Loucy (cell line): ENCODE data around the gene CMTM7.

Experiments
- EZH2phosphoT487 ChIP-seq: fragments of 200-600 bp; IDR thresholded peaks from 2 replicates; pipeline ENCODE4 v1.6.1; 2018; ENCODE audit warnings: antibody characterized with exemption, mild to moderate bottlenecking, moderate library complexity, borderline replicate concordance
- TF ChIP-seq, protein P1 (sequence below): fragments of 200-600 bp; sonication (generic); conservative IDR thresholded peaks from 2 replicates; pipeline ENCODE4 v1.5.1; 2014; ENCODE audit warnings: mild to moderate bottlenecking, antibody characterized with exemption, low read length

DNA sequence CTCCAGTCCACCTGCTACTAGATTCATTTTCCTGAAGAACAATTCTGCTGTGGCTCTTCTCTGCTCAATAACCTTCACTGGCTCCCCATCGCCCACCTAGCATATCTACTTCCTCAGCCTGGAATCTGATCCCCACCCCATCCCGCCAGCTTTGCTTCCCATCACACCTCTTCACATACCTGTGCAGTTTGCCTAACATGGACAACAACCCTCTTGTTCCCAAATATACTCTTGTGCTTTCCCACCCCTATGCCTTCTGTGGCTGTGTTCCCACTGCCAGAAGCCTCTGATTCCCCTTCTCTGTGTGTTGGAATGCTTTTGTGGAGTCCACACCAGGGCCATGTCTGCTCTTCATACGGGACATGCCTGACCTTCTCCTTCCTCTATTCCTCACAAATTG is 29.5 kb downstream of the CMTM7 start:
- TF ChIP-seq, protein P1, sequence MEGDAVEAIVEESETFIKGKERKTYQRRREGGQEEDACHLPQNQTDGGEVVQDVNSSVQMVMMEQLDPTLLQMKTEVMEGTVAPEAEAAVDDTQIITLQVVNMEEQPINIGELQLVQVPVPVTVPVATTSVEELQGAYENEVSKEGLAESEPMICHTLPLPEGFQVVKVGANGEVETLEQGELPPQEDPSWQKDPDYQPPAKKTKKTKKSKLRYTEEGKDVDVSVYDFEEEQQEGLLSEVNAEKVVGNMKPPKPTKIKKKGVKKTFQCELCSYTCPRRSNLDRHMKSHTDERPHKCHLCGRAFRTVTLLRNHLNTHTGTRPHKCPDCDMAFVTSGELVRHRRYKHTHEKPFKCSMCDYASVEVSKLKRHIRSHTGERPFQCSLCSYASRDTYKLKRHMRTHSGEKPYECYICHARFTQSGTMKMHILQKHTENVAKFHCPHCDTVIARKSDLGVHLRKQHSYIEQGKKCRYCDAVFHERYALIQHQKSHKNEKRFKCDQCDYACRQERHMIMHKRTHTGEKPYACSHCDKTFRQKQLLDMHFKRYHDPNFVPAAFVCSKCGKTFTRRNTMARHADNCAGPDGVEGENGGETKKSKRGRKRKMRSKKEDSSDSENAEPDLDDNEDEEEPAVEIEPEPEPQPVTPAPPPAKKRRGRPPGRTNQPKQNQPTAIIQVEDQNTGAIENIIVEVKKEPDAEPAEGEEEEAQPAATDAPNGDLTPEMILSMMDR = no peak
- TF ChIP-seq EZH2phosphoT487 = no peak
